Skin epidermis (tissue), 12 donors: Measurements from ENCODE around the gene TMEM86A.

Source experiments
- H3K27ac ChIP-seq, 21 experiments: fragments of 200-600 bp; sonication (generic) in 11 of 21; one replicate each; pipeline ENCODE4 v1.5.0; 2020; ENCODE audit warnings: mild to moderate bottlenecking in 3 of 21, inconsistent platforms in 2 of 21, moderate library complexity in 2 of 21
- H3K4me3 ChIP-seq, 7 experiments: fragments of 200-600 bp; sonication (generic) in 2 of 7; one replicate each; pipeline ENCODE4 v1.5.0; 2020; ENCODE audit warnings: inconsistent platforms in 2 of 7, mild to moderate bottlenecking in 2 of 7, moderate library complexity in 1 of 7

Gene TMEM86A

DNA sequence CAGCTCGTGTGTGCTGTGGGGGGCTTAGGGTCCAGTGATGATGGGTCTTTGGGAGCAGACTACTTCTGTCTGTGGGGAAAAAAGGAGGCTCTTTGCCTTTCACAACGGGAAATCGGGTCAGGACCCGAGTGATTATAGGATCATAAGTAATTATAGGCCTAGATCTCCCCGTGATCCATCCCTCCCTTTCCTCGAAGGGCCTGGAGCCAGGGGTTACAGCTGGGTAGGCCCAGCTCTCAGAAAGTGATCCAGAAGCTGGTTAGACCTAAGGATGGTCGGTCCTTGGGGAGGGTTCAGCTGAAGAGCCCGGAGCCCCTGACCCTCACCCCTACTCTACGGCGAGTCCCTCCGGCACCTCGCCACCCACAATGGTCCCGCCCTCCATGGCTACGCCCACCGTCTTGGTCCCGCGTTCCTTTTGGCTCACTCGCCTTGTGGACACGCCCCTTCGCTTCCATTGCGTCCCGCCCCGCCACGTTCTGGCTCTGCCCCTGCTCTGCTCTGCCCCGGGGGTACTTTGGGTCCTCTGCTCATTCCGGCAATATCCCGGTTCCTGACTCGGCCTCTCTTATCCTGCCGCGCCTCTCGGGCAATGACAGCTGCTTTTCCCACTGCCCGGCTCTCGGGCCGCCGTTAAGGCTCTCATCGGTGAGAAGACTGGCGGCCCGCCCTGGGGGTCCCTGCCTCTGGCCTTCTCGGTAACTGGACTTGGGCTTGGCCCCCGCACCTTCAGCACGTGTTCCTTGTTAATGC lies 22.4 kb downstream of the TMEM86A start:
- H3K4me3 ChIP-seq = peak overlapping the region; percentile 35 to 59 (median 52)
- H3K27ac ChIP-seq = peak overlapping the region in 17 of 21 experiments; percentile 3 to 71 (median 36)

DNA sequence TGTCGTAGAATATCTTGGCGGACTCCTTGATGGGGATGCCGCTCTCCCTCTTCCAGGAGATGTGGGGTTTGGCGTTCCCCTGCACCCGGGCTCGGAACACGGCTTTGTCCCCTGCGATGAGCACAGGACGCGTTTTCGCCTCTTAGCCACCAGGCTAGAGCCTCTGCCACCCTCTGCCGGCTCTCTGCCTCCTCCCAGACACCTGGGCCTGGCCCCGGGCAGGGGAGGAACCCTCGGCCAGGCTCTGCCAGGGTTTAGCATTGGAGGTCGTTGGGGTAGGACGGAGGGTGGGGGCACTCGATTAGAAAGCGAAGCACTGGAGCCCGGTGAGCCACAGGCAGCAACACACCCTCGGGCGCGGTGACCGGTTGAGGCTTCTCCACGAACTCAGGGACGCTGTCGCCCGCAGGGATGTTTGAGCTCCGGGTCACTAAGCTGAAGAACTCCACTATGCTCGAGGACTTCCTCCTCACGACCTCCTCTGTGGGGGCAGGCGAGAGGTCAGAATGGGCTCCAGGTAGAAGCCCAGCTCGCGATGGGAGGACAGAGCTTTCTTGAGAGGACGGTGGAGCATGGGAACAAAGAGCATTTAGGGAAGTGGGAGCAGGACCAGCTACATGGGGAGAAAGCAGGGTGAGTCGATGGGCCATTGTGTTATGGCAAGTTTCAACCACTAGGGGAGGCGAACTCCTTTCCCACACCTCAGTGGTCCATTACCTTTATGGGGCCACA lies 23.1 kb downstream of the TMEM86A start:
- Histone ChIP-seq H3K27ac (peak overlapping the region in 17 of 21 experiments; percentile 3 to 71 (median 36)), H3K4me3 (peak overlapping the region; percentile 35 to 59 (median 52))

GRCh38 chr11:18722293-18722637 lies 23.7 kb downstream of the TMEM86A start:
- H3K4me3 ChIP-seq = peak overlapping the region in 3 of 7 experiments; percentile 52 to 59 (median 53)
- H3K27ac ChIP-seq = peak overlapping the region in 2 of 21 experiments; percentile 64 to 67

- Histone ChIP-seq H3K4me3 (no peak overlapping the region), H3K27ac (no peak overlapping the region)
Measured at GRCh38 chr11:18723991-18724390, 25.4 kb downstream of the TMEM86A start.

DNA sequence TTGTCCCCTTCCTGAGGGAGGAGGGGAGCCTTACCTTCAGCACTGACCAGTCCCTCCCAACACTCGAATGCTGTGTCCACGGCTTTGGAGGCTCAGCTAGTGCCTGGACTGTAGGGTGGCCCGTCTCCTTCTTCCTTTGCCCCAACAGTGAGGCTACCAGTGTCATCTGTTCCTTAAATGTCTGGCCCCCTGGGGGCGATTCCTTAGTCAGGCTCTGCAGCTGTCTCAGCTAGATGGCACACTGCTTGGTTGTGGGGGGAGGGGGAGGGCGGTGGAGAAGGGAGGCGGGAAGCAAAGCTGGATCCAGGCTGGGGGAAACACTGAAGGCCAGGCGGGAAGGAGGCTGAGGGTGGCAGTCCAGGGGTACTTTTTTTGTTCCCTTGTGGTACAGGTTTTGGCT lies 27.5 kb downstream of the TMEM86A start, which contains the start of gene IGSF22:
Gene IGSF22, minus strand, starts transcription at position 149 of the 400 bp plus-strand sequence. CDS start 1,952 bp downstream, outside the sequence.
- Histone ChIP-seq H3K27ac (no peak within 1 kb of the TSS), H3K4me3 (no peak within 1 kb of the TSS)

DNA sequence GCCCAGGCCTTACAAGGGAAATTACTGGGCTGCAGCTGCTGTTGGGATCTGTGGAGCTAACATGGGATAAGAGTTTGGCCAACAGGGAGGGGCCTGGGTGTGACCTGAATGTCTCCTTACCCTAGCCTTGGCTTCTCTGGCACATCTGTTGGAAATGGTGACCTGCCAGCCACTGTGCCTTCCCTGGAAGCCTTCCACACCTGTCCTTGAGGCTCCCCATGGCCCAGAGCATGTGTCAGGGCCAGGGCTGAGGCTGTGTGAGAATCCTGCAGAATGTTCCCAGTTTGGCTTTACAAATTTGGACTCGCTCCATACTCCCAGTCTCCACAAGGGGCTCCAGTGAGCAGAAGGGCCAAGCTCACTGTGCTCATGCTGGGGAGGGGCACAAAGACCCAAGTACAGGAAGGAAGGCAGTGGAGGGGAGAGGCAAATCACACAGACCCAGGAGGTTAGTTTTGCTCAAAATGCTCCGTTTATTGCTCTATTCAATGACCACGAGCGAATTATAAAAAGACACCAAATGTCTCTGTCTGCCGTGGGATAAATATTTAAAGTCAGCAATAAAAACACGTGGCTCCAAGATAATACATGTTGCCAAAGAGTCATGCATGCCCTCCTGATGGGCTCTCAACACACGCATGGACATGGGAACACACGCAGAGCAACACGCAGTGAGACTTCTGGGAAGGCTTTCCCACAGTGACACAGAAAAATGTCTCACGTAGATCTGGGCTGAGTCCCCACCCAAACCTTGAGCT lies 29.1 kb downstream of the TMEM86A start:
- no peak overlapping the region for H3K27ac ChIP-seq
- no peak overlapping the region for H3K4me3 ChIP-seq

DNA sequence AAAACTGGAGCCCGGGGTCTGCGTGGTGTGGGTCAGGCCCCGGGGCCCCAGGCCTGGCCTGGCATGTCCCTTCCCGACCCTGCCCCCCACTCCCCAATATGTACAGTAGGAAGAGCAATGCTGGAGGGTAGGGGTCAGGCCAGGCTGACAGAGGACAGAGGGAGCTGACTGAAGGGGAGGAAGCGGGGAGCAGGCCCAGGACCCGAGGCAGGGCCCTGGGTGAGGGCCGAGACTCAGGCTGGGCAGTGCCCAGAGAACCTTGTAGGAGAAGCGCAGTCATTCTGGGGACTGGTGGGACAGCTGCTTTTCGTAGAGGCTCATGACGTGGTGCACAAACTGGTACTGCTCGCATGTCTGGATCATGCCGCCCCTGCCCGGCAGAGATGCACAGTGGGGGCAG lies 30.1 kb downstream of the TMEM86A start:
- Histone ChIP-seq H3K4me3 (no peak overlapping the region), H3K27ac (no peak overlapping the region)

DNA sequence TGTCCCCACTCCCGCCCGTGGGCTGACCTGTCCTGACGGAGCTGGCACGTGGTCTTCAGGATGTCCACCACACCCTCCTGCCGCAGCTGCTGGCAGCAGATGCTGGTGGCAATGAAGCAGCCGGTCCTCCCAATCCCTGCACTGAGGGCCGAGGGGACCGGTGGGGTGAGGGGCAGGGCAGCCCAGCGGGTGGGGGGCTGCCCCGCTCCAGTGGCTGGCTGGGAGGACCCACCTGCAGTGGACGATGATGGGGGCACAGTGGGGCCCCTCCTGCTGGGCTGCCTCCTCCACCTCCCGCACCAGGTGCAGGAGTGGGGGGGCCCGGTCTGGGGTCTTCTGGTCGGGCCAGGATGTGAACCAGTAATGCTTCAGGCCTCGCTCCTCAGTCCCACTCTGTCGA lies 30.8 kb downstream of the TMEM86A start:
- Histone ChIP-seq H3K27ac (no peak overlapping the region), H3K4me3 (no peak overlapping the region)

GRCh38 chr11:18730020-18730419 lies 31.4 kb downstream of the TMEM86A start:
- no peak overlapping the region for H3K4me3 ChIP-seq
- no peak overlapping the region for H3K27ac ChIP-seq

- Histone ChIP-seq H3K27ac (no peak overlapping the region), H3K4me3 (no peak overlapping the region)
Measured at GRCh38 chr11:18731441-18731840, 32.9 kb downstream of the TMEM86A start.

- Histone ChIP-seq H3K27ac (no peak overlapping the region), H3K4me3 (no peak overlapping the region)
Measured at GRCh38 chr11:18731949-18732821, 33.6 kb downstream of the TMEM86A start.

- H3K4me3 ChIP-seq = no peak overlapping the region
- H3K27ac ChIP-seq = no peak overlapping the region
Measured at GRCh38 chr11:18733202-18733601, 34.6 kb downstream of the TMEM86A start.

- H3K4me3 ChIP-seq = no peak overlapping the region
- H3K27ac ChIP-seq = no peak overlapping the region
Measured at GRCh38 chr11:18736590-18737148, 38.1 kb downstream of the TMEM86A start.

DNA sequence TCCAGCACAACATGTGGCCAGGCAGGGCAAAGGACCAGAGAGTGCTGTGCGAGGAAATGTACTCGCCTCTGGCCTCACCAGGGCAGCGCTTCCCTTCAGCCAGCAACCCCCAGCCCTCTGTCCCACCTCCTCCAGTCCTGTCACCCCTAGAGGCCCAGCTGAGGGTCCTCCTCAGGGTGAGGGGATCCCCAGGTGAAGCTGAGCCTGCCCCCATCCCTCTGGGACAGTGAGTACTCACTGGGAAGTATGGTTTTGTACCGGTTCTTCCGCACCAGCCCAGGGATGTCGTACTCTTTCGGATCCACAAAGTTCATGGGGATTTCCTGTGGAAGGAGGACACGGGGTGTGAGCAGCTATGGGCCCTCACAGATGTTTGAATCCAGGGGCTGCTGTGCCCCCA lies 39.1 kb downstream of the TMEM86A start:
- no peak overlapping the region for H3K27ac ChIP-seq
- no peak overlapping the region for H3K4me3 ChIP-seq

DNA sequence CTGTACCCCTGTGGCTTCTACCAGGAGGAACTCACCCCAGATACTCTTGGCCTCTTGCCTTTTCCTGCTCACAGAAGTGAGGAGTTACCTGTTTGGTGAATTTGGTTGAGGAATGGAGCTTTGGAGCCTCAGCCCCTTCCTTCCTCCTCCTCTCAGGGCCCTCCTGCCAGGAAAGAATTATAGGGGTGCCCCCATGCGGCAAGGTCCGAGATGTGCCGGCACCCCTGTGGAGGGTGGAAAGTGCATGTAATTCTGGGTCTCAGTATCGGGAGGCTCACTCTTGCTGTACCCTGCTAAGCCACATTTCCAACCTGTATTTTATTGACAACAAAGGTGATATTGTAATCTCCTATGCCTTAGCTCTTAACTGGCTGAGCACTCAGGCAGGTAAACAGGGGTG lies 41.1 kb downstream of the TMEM86A start:
- H3K4me3 ChIP-seq = no peak overlapping the region
- no peak overlapping the region for H3K27ac ChIP-seq

DNA sequence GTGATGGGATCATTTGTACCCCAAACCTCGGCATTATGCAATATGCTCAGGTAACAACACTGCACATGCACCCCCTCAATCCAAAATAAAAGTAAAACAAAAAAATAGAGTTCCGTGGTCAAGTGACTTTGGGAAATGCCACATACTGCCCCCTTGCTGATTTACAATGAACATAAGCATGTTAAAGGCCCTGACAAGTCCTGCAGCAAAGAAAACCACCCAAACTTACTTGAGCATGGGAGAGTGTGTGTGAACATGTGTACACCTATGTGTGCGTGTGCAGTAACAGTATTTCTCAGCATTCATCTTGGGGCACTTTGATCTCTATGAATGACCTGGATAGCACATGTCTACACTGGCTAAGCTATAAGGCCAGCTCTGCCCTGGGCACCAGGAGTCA lies 43.2 kb downstream of the TMEM86A start:
- no peak overlapping the region for H3K4me3 ChIP-seq
- no peak overlapping the region for H3K27ac ChIP-seq

DNA sequence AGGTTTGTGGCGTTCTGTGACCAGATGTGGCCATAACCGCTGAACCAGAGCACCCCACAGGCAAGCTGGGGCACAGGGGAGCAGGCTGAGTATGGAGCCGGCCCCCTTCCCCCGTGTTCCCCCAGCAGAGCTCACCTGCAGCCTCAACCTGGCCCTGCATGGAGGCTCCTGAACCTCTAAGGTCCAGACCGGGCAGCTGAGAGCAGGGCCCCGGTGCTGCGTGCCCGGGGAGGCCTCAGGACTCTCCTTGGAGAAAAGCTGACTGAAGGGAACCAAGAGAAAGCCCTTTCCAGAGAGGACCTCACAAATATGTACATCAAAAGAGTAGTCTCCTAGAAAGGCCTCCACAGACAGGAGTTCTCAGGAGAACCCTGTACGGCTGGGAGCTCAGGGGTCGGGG lies 44.8 kb downstream of the TMEM86A start:
- no peak overlapping the region for H3K4me3 ChIP-seq

GRCh38 chr11:18743900-18744514 lies 45.4 kb downstream of the TMEM86A start:
- H3K27ac ChIP-seq = no peak overlapping the region
- H3K4me3 ChIP-seq = no peak overlapping the region

More for the DNA sequence above, 44.8 kb downstream of the TMEM86A start:
- H3K27ac ChIP-seq = no peak overlapping the region

GRCh38 chr11:18745251-18745650 lies 46.7 kb downstream of the TMEM86A start:
- H3K4me3 ChIP-seq = no peak overlapping the region

More at GRCh38 chr11:18745251-18745650, 46.7 kb downstream of the TMEM86A start:
- H3K27ac ChIP-seq = no peak overlapping the region
